ENCODE results near the gene AXL. TPM values are rescaled to one million over a fixed set of nuclear protein-coding genes. Genes with fewer than 3 reads are reported as not detected.
"Not testable (repeated sequence)": the region's sequence is repeated elsewhere in the genome, so short reads cannot be mapped to it uniquely, and the experiment has no call there.

The AXL gene
- total and polyA plus RNA-seq, 9 of the 15 experiments (the other 6 are each of a cell fraction or from before 2014, with no cell fraction given): 0.80 to 6.6 (median 1.6) TPM

DNA sequence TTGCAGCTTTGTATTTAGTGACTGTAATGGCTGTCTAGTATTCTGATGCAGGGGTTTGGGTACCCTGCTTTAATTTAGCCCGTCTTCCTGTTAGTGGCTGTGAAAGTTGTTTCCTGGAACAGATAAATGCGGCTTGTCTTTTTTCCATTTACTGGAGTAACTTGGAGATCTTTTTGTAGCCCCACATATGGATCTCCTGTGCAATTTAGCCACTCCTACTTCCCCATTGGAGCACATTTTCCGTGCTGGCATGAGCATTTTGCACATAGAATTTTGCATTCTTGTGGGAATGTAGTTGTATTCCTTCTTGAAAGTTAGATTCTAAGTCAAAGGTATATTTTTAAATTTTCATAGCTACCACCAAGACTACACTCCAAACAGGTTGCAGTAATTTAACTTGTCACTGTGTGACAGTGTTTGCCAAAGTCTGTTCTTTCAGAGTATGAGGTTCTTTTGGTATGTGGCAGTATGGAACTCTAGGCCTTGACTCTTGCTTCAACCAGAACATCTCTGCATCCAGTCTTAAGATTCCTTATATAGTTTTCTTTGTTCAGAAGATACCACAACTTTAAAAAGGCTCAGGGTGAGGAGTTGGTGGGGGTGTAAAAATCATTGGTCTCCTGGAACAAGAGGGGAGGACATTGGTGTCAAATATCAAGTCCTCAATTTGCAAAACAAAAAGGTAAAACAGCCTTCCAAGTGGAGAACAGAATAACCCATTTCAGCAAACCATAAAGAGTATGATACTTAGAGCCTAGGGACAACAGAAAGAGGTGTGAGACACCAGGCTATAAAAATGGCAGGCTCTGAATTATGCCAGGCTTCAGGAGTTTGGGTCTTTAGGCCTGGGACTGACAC, 69.9 kb downstream of the AXL start:
- Histone ChIP-seq H3K9me1 (ENCODE audit: control insufficient read depth, insufficient read depth, low read length) (no peaks in the 10 kb centered on the region), H3K27me3 (ENCODE audit: control insufficient read depth in 2 of 2, insufficient read depth in 2 of 2, low read length in 2 of 2) (no peaks in the 10 kb centered on the region), H3K4me2 (ENCODE audit: insufficient read depth, low read length) (no peak overlapping the region), H3K79me2 (ENCODE audit: control insufficient read depth, insufficient read depth, low read length) (no peaks in the 10 kb centered on the region), H3K36me3 (ENCODE audit: control insufficient read depth, insufficient read depth, low read length) (peaks cover 92% of the 10 kb centered on the region), H2AFZ (ENCODE audit: low read depth, low read length) (no peak overlapping the region), H4K20me1 (replicated peaks; ENCODE audit: control insufficient read depth, insufficient read depth, low read length) (no peaks in the 10 kb centered on the region), H3K4me3 (no peak overlapping the region), H3K4me1 (replicated peaks in 1 of 2; ENCODE audit: control insufficient read depth in 2 of 2, insufficient read depth in 2 of 2, low read length in 2 of 2) (no peaks in the 10 kb centered on the region), H3K9me3 (replicated peaks; ENCODE audit: control insufficient read depth, insufficient read depth, low read depth, low read length) (no peaks in the 10 kb centered on the region), H3K9ac (ENCODE audit: insufficient read depth in 1 of 2, low read depth in 2 of 2, low read length in 2 of 2) (no peak overlapping the region), H3K27ac (ENCODE audit: extremely low read depth, low read depth, low read length) (no peak overlapping the region)
- no peak for ATAC-seq
- intact Hi-C loops (cut with micrococcal nuclease): no loop called here
- CTCF ChIA-PET (ENCODE audit: low intra/inter-chr PET ratio): interaction anchor here (0.6 kb wide), 1 partner anchor 78 kb away, joined by 4 read pairs; no protein-coding TSS in a partner anchor
- no TSS peak for BruUV-seq (replicated peaks)
- no peak for DNase-seq (ENCODE audit: extremely low read depth in 1 of 4, low spot score in 3 of 4)
- POLR2A ChIA-PET: interaction anchor here (0.5 to 1.7 kb wide), 4 partner anchors 8 to 46 kb away, joined by 3 to 6 read pairs (median 4); no protein-coding TSS in a partner anchor
- no peak for FAIRE-seq
- in situ Hi-C loops (cut with MboI): no loop called here
- WGBS (ENCODE audit: insufficient coverage, low coverage, missing lambda C conversion rate): 90% methylated on average over 3 of the region's 3 CpGs
- TF ChIP-seq CHD2 (IDR thresholded peaks at IDR 0.05; ENCODE audit: low read depth, low read length) (no peak), THRAP3 (IDR thresholded peaks at IDR 0.05; ENCODE audit: borderline replicate concordance) (no peak)

DNA sequence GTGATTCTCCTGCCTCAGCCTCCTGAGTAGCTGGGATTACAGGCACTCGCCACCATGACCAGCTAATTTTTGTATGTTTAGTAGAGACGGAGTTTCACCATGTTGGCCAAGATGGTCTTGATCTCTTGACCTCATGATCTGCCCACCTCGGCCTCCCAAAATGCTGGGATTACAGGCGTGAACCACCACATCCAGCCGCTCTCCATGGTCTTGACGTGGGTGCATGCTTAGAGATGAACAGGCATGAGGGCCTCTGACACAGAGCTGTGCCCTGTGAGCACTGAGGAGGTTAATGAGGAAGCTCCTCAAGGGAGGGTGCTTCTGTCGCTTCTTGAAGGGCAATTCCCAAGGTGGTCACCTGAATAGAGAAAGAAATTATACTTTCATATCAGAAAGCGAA, 70.8 kb downstream of the AXL start:
- H4K20me1 ChIP-seq (replicated peaks; ENCODE audit: control insufficient read depth, insufficient read depth, low read length); H3K9ac ChIP-seq (ENCODE audit: insufficient read depth in 1 of 2, low read depth in 2 of 2, low read length in 2 of 2); DNase-seq (ENCODE audit: extremely low read depth in 1 of 4, low spot score in 3 of 4); ATAC-seq; in situ Hi-C loops (cut with MboI); H3K27ac ChIP-seq (ENCODE audit: extremely low read depth, low read depth, low read length); H2AFZ ChIP-seq (ENCODE audit: low read depth, low read length); FAIRE-seq; intact Hi-C loops (cut with micrococcal nuclease); H3K27me3 ChIP-seq (ENCODE audit: control insufficient read depth in 2 of 2, insufficient read depth in 2 of 2, low read length in 2 of 2); H3K9me3 ChIP-seq (replicated peaks; ENCODE audit: control insufficient read depth, insufficient read depth, low read depth, low read length); H3K4me2 ChIP-seq (ENCODE audit: insufficient read depth, low read length); H3K4me1 ChIP-seq (replicated peaks in 1 of 2; ENCODE audit: control insufficient read depth in 2 of 2, insufficient read depth in 2 of 2, low read length in 2 of 2); H3K9me1 ChIP-seq (ENCODE audit: control insufficient read depth, insufficient read depth, low read length); H3K4me3 ChIP-seq; H3K79me2 ChIP-seq (ENCODE audit: control insufficient read depth, insufficient read depth, low read length); BruUV-seq (replicated peaks): not testable (repeated sequence)
- ChIA-PET POLR2A (interaction anchor here (1.1 to 1.7 kb wide), 3 partner anchors 8 to 18 kb away, joined by 3 to 6 read pairs (median 4); no protein-coding TSS in a partner anchor), CTCF (ENCODE audit: low intra/inter-chr PET ratio) (interaction anchor here (0.6 kb wide), 1 partner anchor 79 kb away, joined by 4 read pairs; no protein-coding TSS in a partner anchor)
- 97% methylated on average over 8 of the region's 8 CpGs for WGBS (ENCODE audit: insufficient coverage, low coverage, missing lambda C conversion rate)
- peaks cover 93% of the 10 kb centered on the region for H3K36me3 ChIP-seq (ENCODE audit: control insufficient read depth, insufficient read depth, low read length)
